Thyroid gland (tissue), 4 donors: ENCODE results near the gene ING3. TPM values are rescaled to one million over a fixed set of nuclear protein-coding genes. Genes with fewer than 3 reads are reported as not detected.

ENCODE experiments used
- DNase-seq, 2 donors: peaks; one replicate each; pipeline ENCODE4 v3.0.0-alpha.2; 2019
- H3K27ac ChIP-seq, 3 donors: fragments of 200-600 bp; sonication (generic); 1 replicate in 2 of 3; 2 replicates in 1 of 3; pipeline ENCODE4 v1.5.1; 2016 to 2019; ENCODE audit warnings: mild to moderate bottlenecking in 1 of 3, moderate library complexity in 1 of 3
- H3K27me3 ChIP-seq: fragments of 200-600 bp; sonication (generic); one replicate; pipeline ENCODE4 v1.5.1; 2019
- H3K36me3 ChIP-seq, 2 donors: fragments of 200-600 bp; sonication (generic); one replicate each; pipeline ENCODE4 v1.5.1; 2016 to 2019
- H3K4me1 ChIP-seq, 2 donors: fragments of 200-600 bp; sonication (generic); one replicate each; pipeline ENCODE4 v1.5.1; 2017 to 2019
- H3K4me3 ChIP-seq, 3 donors: fragments of 200-600 bp; sonication (generic); replicated peaks in 1 of 3; 1 replicate in 2 of 3; 2 replicates in 1 of 3; pipeline ENCODE4 v1.5.1; 2016; ENCODE audit warnings: mild to moderate bottlenecking in 1 of 3
- H3K9me3 ChIP-seq: fragments of 200-600 bp; sonication (generic); one replicate; pipeline ENCODE4 v1.5.1; 2017
- CTCF ChIP-seq, 6 experiments: fragments of 200-600 bp in 3 of 6; fragments of 450-650 bp in 3 of 6; sonication (generic) in 3 of 6; IDR thresholded peaks; one replicate each; pipeline ENCODE4 v1.5.1; 2016 to 2019; ENCODE audit warnings: antibody characterized with exemption in 6 of 6, mild to moderate bottlenecking in 2 of 6, inconsistent platforms in 1 of 6, moderate library complexity in 1 of 6
- POLR2A ChIP-seq, 2 donors: fragments of 450-650 bp; IDR thresholded peaks; one replicate each; pipeline ENCODE4 v1.6.1; 2017; ENCODE audit warnings: antibody characterized with exemption in 2 of 2, mild to moderate bottlenecking in 2 of 2, moderate library complexity in 1 of 2
- WGBS, 2 donors: methylation state at CpG; one replicate each; pipeline ENCODE4 v1.1.5; 2017; 5-methylcytosine and 5-hydroxymethylcytosine counted together
- intact Hi-C: fragments of 100-400 bp; cut with DNase I; formaldehyde crosslinking; loops from one replicate; pipeline ENCODE4 v1.15.1; 2023
- total RNA-seq, 4 donors: library from RNA; depleted of rRNA; stranded (reverse); fragments of >200 nt; gene quantifications; one replicate each; pipeline ENCODE4 v1.2.3, GENCODE V29; 2016

The ING3 gene
- total RNA-seq, 4 donors from 2014 or later = 23.7 to 40.8 (median 37.1) TPM

DNA sequence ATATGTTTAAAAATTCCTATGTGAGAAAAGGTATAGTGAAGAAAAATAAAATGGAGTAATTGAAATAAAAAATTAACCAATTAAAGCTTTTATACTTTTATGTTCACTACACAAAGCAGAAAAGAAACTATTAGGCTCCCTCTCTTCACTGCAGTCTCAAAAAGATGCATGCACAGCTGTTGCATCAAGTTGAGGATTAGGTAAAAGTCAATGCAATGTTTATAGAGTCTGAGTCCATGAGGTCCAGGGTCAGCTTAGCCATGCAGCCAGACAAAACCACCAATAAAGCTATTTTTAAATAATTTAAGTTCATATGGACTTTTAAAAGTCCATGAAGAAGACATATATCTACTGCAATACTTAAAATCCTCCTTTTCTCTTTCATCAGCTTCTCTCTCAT, 31.1 kb upstream of the ING3 start:
- TF ChIP-seq CTCF (IDR thresholded peaks at IDR 0.05) (no peak), POLR2A (IDR thresholded peaks at IDR 0.05) (no peak)
- no peak for DNase-seq
- Histone ChIP-seq H3K4me3 (no peak overlapping the region), H3K27me3 (no peaks in the 10 kb centered on the region), H3K4me1 (no peaks in the 10 kb centered on the region), H3K36me3 (no peaks in the 10 kb centered on the region), H3K27ac (no peak overlapping the region), H3K9me3 (no peaks in the 10 kb centered on the region)
- intact Hi-C loops = no loop called here

GRCh38 chr7:120920034-120920433, 30.5 kb upstream of the ING3 start:
- Histone ChIP-seq H3K4me3 (no peak overlapping the region), H3K4me1 (no peaks in the 10 kb centered on the region), H3K27ac (no peak overlapping the region), H3K9me3 (no peaks in the 10 kb centered on the region), H3K27me3 (no peaks in the 10 kb centered on the region), H3K36me3 (no peaks in the 10 kb centered on the region)
- no peak for DNase-seq
- TF ChIP-seq POLR2A (IDR thresholded peaks at IDR 0.05) = no peak
- no peak for TF ChIP-seq CTCF (IDR thresholded peaks at IDR 0.05)
- WGBS, 2 donors = 69 to 76% methylated on average over 2 of the region's 2 CpGs
- intact Hi-C loops = no loop called here

DNA sequence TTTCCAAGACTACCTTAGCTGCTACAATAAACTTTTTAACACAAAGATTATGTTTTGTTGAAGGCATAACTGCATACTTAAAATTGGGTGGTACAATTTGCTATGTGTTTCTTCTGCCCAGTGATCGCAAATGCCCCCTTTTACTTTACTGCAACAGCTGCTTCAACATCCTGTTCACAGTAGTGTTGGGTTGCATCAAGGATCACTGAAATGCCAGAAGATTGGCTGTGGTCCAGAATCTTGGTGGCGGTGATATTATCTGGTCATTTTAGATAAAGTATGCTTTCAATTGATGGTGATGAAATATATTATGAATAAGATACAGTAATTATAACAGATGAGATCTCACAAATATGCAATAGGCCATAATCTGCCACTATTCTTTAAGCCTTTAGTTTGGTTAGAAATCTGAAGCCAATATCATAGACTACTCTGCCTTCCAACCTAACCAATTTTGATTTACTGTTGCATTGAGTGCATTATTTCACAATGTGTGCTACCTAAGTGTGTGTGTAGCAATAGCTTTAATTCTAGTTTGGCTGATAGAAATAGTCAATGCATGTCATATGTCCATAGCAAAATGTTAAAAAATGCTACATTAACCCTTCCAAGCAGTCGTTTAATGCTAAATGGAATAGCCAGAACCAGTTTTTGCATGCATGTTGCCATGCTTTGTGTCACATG, 29.8 kb upstream of the ING3 start:
- intact Hi-C loops = no loop called here
- no peaks in the 10 kb centered on the region for H3K4me1 ChIP-seq
- TF ChIP-seq POLR2A (IDR thresholded peaks at IDR 0.05) (no peak), CTCF (IDR thresholded peaks at IDR 0.05) (no peak)
- no peaks in the 10 kb centered on the region for H3K9me3 ChIP-seq
- no peaks in the 10 kb centered on the region for H3K27me3 ChIP-seq
- no peak overlapping the region for H3K27ac ChIP-seq
- DNase-seq = no peak
- WGBS, 2 donors = 78 to 89% methylated on average over 3 of the region's 3 CpGs
- no peak overlapping the region for H3K4me3 ChIP-seq
- H3K36me3 ChIP-seq = no peaks in the 10 kb centered on the region

- no peak for DNase-seq
- H3K27me3 ChIP-seq = no peaks in the 10 kb centered on the region
- no peak overlapping the region for H3K27ac ChIP-seq
- H3K4me1 ChIP-seq = peaks cover 0 to 5% of the 10 kb centered on the region in 2 donors
- H3K36me3 ChIP-seq = no peaks in the 10 kb centered on the region
- no peak overlapping the region for H3K4me3 ChIP-seq
- WGBS, 2 donors = 64 to 66% methylated on average over 2 of the region's 2 CpGs
- no peaks in the 10 kb centered on the region for H3K9me3 ChIP-seq
- TF ChIP-seq CTCF (IDR thresholded peaks at IDR 0.05) = no peak
- no peak for TF ChIP-seq POLR2A (IDR thresholded peaks at IDR 0.05)
- intact Hi-C loops = no loop called here
These were observed 25.7 kb upstream of the ING3 start for GRCh38 chr7:120924837-120925236.

- Histone ChIP-seq H3K27me3 (no peaks in the 10 kb centered on the region), H3K9me3 (no peaks in the 10 kb centered on the region), H3K4me3 (no peak overlapping the region), H3K27ac (no peak overlapping the region), H3K36me3 (no peaks in the 10 kb centered on the region), H3K4me1 (peaks cover 0 to 5% of the 10 kb centered on the region in 2 donors)
- no peak for DNase-seq
- WGBS, 2 donors = 65 to 76% methylated on average over 5 of the region's 5 CpGs
- TF ChIP-seq CTCF (IDR thresholded peaks at IDR 0.05) = no peak
- no peak for TF ChIP-seq POLR2A (IDR thresholded peaks at IDR 0.05)
- intact Hi-C loops = no loop called here
These were observed 25.2 kb upstream of the ING3 start for GRCh38 chr7:120925392-120925791.
